Lung (tissue), 12 donors: ENCODE measurements around the gene PTPRN2. TPM values are rescaled to one million over a fixed set of nuclear protein-coding genes. Genes with fewer than 3 reads are reported as not detected.

ENCODE experiments used
- ATAC-seq: fragments of 200-7000 bp; cut with Tn5 transposase; one replicate; pipeline ENCODE4 v1.9.1; 2020; ENCODE audit warnings: moderate number of reproducible peaks; ENCODE audit not compliant: insufficient read depth, low FRiP score
- DNase-seq, 3 donors: peaks; one replicate each; pipeline ENCODE4 v3.0.0-alpha.2; 2013 to 2017
- H3K27ac ChIP-seq, 2 donors: one replicate each; pipeline ENCODE4 v1.5.1; 2013; ENCODE audit warnings: mild to moderate bottlenecking in 2 of 2, moderate library complexity in 2 of 2, control low read depth in 1 of 2, inconsistent platforms in 1 of 2, low read depth in 1 of 2, low read length in 1 of 2
- H3K27me3 ChIP-seq, 3 donors: one replicate each; pipeline ENCODE4 v1.5.1; 2013; ENCODE audit warnings: low read length in 2 of 3; ENCODE audit not compliant: control insufficient read depth in 3 of 3, insufficient read depth in 3 of 3
- H3K36me3 ChIP-seq, 4 donors: one replicate each; pipeline ENCODE4 v1.5.1; 2013; ENCODE audit warnings: low read length in 4 of 4, mild to moderate bottlenecking in 1 of 4, moderate library complexity in 1 of 4; ENCODE audit not compliant: control insufficient read depth in 4 of 4, insufficient read depth in 4 of 4
- H3K4me1 ChIP-seq, 5 donors: one replicate each; pipeline ENCODE4 v1.5.1; 2013; ENCODE audit warnings: low read length in 5 of 5, mild to moderate bottlenecking in 2 of 5, moderate library complexity in 1 of 5; ENCODE audit not compliant: control insufficient read depth in 5 of 5, insufficient read depth in 5 of 5
- H3K4me3 ChIP-seq: one replicate; pipeline ENCODE4 v1.5.1; 2013; ENCODE audit warnings: mild to moderate bottlenecking, control low read depth, moderate library complexity
- H3K9ac ChIP-seq, 2 donors: one replicate each; pipeline ENCODE4 v1.5.1; 2013; ENCODE audit warnings: low read length in 2 of 2, control low read depth in 1 of 2; ENCODE audit not compliant: insufficient read depth in 1 of 2
- H3K9me3 ChIP-seq, 4 donors: one replicate each; pipeline ENCODE4 v1.5.1; 2013; ENCODE audit warnings: low read length in 3 of 4, mild to moderate bottlenecking in 1 of 4, moderate library complexity in 1 of 4; ENCODE audit not compliant: control insufficient read depth in 4 of 4, insufficient read depth in 3 of 4
- CTCF ChIP-seq: IDR thresholded peaks from 2 replicates; pipeline ENCODE4 v1.5.1; 2012; ENCODE audit warnings: mild to moderate bottlenecking; ENCODE audit errors: control extremely low read depth, extremely low read depth
- WGBS, 2 donors: extraction: QIAGEN DNeasy Blood & Tissue Kit; methylation state at CpG; one replicate each; pipeline ENCODE4 v1.1.7; 2013; 5-methylcytosine and 5-hydroxymethylcytosine counted together
- polyA plus RNA-seq, 2 donors: library from polyadenylated mRNA; stranded (reverse); fragments of 200-250 nt; gene quantifications; one replicate each; pipeline ENCODE4 v1.2.1, GENCODE V29; 2013
- total RNA-seq, 2 donors: library from RNA; depleted of rRNA in 1 of 2; stranded (reverse); fragments of >200 nt in 1 of 2; gene quantifications; one replicate each; pipeline ENCODE4 v1.2.1, GENCODE V29; 2014 to 2021
- donor health status: control.
- donor health status: control.
- donor health status: Bipolar disorder and iron deficiency.
- donor health status: healthy.
- donor health status: DM: yes; HTN: yes; CAD: no.

The PTPRN2 gene
- total and polyA plus RNA-seq, 4 donors, result 2.1 to 7.4 (median 4.4) TPM

GRCh38 chr7:157658851-157659412 is 928.7 kb downstream of the PTPRN2 start:
- H3K4me1 ChIP-seq, result peaks cover 0 to 11% (median 3%) of the 10 kb centered on the region in 5 donors
- no peak overlapping the region for H3K27ac ChIP-seq
- WGBS, 2 donors, result 84 to 90% methylated on average over 22 to 26 of the region's 26 CpGs
- TF ChIP-seq CTCF, result no peak
- H3K36me3 ChIP-seq, result no peaks in the 10 kb centered on the region
- H3K9me3 ChIP-seq, result peaks cover 0 to 3% (median 0%) of the 10 kb centered on the region in 4 donors
- no peak overlapping the region for H3K4me3 ChIP-seq
- H3K27me3 ChIP-seq, result peaks cover 0 to 3% (median 0%) of the 10 kb centered on the region in 3 donors
- ATAC-seq, result no peak
- H3K9ac ChIP-seq, result no peak overlapping the region
- no peak for DNase-seq

DNA sequence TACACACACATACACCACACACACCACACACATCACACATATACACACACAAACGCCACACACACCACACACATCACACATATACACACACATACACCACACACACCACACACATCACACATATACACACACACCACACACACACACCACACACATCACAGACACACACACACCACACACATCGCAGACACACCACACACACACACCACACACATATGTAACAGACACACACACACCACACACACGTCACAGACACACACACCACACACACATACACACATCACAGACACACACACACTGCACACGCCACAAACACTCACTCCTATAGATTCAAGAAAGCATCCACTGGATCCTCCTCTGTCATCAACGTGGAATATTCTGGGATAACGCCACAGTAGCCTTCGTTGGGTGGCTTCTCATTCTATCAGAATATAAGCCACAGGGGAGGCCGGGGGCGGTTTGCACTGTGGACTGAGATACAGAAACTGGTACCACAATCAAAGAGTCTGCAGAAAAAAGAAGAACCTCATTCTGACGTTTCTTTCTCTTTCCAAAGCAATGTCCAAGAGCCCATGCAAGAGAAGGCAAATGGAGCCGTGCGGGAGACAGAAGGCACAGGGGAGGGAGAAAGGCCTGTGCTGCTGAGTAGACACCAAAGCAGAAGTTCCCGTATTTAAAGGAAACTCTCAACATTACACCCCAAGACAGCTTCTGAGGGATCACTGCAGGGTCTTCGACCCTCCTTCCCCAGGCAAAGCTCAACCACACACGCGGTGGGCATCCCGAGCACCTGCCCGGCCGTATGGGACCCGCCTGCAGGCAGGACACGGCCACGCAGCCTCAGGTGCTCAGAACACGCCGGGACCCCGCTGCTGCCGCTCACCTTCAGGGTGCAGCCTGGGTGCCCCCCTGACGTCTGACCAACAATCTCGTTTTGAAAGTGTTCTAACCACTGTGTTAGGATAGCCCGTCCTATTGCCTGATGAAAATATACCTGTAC is 929.6 kb downstream of the PTPRN2 start:
- peaks cover 0 to 3% (median 0%) of the 10 kb centered on the region in 3 donors for H3K27me3 ChIP-seq
- no peak for DNase-seq
- peaks cover 0 to 3% (median 0%) of the 10 kb centered on the region in 4 donors for H3K9me3 ChIP-seq
- no peak for TF ChIP-seq CTCF
- H3K4me1 ChIP-seq, result peaks cover 0 to 2% (median 0%) of the 10 kb centered on the region in 5 donors
- H3K4me3 ChIP-seq, result no peak overlapping the region
- 78 to 80% methylated on average over 29 of the region's 29 CpGs for WGBS, 2 donors
- H3K27ac ChIP-seq, result no peak overlapping the region
- no peak for ATAC-seq
- no peaks in the 10 kb centered on the region for H3K36me3 ChIP-seq
- H3K9ac ChIP-seq, result no peak overlapping the region

DNA sequence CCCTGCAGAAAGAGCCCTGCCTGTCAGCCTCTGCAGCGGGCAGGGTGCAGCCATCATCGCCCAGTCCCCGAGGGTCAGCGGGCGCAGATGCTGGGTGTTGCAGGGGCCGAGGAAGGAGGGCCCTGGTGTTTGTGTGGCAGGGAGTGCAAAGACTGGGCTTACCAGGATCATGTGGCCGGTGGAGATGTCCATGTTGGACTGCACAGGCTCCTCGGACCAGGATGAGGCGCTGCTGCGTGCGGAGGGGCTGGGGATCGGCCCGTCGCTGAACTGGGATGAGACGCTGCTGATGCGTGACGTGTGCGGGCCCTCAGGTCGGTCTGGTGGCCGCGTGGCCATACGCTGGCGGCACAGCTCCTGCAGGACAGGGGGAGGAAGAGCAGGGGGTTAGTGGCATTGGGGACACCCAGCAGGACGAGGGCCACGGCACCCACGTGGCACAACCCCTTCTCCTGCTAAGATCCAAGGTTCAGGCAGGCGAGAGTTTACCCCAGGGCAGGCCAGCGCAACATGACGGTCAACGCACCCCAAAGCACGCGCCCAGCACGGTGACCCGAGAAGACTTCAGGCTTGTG is 931.3 kb downstream of the PTPRN2 start:
- no peak for TF ChIP-seq CTCF
- ATAC-seq (no peak), DNase-seq (no peak)
- H3K4me1 ChIP-seq, result no peaks in the 10 kb centered on the region
- H3K4me3 ChIP-seq, result no peak overlapping the region
- peaks cover 0 to 3% (median 0%) of the 10 kb centered on the region in 3 donors for H3K27me3 ChIP-seq
- H3K36me3 ChIP-seq, result no peaks in the 10 kb centered on the region
- no peak overlapping the region for H3K27ac ChIP-seq
- H3K9ac ChIP-seq, result no peak overlapping the region
- H3K9me3 ChIP-seq, result peaks cover 0 to 3% (median 0%) of the 10 kb centered on the region in 4 donors
- 93 to 94% methylated on average over 34 of the region's 34 CpGs for WGBS, 2 donors
